Fibroblast of mammary gland (primary cell): Measurements from ENCODE around the gene RAB5B.
A peak's percentile ranks its signal among the peaks of the same experiment; 100 is the strongest.
"Not testable (repeated sequence)": the region's sequence is repeated elsewhere in the genome, so short reads cannot be mapped to it uniquely, and the experiment has no call there.

Experiments used
- DNase-seq: peaks from one replicate; pipeline ENCODE4 v3.0.0-alpha.2; 2010; ENCODE audit warnings: low read depth
- H3K4me3 ChIP-seq: 2 replicates; pipeline ENCODE4 v1.5.1; 2011; ENCODE audit warnings: low read depth, mild to moderate bottlenecking, low read length, moderate library complexity; ENCODE audit not compliant: control insufficient read depth
- TF ChIP-seq, protein P1 (sequence below): conservative IDR thresholded peaks from 2 replicates; pipeline ENCODE4 v1.5.1; 2011; ENCODE audit warnings: low read depth, low read length, inconsistent platforms; ENCODE audit not compliant: control insufficient read depth, insufficient read depth

The RAB5B gene

DNA sequence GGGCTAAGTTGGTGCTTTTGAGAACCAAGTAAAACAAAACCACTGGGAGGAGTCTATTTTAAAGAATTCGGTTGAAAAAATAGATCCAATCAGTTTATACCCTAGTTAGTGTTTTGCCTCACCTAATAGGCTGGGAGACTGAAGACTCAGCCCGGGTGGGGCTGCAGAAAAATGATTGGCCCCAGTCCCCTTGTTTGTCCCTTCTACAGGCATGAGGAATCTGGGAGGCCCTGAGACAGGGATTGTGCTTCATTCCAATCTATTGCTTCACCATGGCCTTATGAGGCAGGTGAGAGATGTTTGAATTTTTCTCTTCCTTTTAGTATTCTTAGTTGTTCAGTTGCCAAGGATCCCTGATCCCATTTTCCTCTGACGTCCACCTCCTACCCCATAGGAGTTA, 1.8 kb upstream of the RAB5B start:
- TF ChIP-seq, protein P1, sequence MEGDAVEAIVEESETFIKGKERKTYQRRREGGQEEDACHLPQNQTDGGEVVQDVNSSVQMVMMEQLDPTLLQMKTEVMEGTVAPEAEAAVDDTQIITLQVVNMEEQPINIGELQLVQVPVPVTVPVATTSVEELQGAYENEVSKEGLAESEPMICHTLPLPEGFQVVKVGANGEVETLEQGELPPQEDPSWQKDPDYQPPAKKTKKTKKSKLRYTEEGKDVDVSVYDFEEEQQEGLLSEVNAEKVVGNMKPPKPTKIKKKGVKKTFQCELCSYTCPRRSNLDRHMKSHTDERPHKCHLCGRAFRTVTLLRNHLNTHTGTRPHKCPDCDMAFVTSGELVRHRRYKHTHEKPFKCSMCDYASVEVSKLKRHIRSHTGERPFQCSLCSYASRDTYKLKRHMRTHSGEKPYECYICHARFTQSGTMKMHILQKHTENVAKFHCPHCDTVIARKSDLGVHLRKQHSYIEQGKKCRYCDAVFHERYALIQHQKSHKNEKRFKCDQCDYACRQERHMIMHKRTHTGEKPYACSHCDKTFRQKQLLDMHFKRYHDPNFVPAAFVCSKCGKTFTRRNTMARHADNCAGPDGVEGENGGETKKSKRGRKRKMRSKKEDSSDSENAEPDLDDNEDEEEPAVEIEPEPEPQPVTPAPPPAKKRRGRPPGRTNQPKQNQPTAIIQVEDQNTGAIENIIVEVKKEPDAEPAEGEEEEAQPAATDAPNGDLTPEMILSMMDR = no peak
- no peak overlapping the region for H3K4me3 ChIP-seq
- peak; percentile 69 for DNase-seq

DNA sequence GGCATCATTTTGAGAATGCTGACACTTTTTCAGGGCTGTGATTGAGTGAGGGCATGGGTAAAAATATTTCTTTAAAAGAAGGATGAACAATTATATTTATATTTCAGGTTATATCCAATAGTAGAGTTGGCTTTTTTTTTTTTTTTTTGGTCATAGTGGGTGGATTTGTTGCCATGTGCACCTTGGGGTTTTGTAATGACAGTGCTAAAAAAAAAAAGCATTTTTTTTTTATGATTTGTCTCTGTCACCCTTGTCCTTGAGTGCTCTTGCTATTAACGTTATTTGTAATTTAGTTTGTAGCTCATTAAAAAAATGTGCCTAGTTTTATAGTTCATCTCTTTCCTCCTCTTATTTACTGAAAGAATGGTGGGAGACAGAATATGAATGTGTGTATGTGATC, 1.4 kb upstream of the RAB5B start:
- no peak for DNase-seq
- TF ChIP-seq, protein P1 = no peak
- H3K4me3 ChIP-seq = peak overlapping the region; percentile 72

DNA sequence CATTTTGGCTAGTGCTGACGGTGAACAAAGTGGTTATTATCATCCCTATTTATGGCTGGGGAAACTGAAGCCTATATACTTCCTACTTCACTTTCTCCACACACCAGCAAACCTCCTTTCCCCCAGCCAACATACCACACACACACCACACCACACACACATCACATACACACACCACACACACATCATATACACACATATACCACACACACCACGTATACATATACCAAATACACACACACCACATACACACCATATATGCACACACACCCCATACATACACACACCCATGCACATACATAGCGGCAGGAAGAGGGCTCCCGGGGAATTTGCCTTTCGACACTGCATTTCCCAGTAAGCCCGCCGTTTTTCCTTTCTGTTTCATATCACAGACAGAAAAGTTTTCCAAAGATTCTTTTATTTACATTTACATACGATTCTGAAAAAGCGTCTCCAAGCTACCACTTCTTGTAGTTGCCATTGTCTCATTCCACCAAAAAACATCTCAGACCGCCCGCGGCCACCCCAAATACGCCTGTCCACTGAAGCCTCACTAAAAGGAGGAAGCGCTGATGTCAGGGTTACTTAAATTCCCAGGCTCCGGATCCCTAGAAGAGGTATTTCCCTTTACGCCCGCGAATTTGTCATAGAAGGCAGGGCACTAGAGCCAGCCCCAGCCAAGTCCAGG, 823 bp upstream of the RAB5B start:
- H3K4me3 ChIP-seq = peak overlapping the region; percentile 72
- no peak for DNase-seq
- TF ChIP-seq, protein P1 = no peak

DNA sequence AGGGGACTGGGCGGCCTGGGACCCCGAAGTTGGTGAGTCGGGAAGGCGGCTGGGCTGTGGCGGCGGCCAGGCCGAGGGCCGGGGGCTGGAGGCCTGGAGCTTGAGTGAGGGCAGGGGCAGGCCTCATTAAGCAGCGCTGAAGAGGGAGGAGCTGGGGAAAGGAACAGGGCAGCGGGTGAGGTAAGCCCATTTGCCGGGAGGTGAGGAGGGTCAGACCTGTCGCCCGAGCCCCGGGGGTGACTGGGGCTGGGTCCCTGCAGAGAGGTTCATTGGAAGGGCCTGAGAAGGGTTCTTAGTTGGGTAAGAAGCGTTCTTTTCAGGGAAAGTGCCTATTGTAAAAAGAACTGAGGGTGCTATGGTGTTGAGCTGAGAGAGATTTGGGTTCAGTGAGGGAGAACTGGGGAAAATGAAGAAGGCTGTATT, 441 bp downstream of the RAB5B start:
- TF ChIP-seq, protein P1 = no peak
- peak; percentile 49 for DNase-seq
- H3K4me3 ChIP-seq = peak overlapping the region; percentile 93

DNA sequence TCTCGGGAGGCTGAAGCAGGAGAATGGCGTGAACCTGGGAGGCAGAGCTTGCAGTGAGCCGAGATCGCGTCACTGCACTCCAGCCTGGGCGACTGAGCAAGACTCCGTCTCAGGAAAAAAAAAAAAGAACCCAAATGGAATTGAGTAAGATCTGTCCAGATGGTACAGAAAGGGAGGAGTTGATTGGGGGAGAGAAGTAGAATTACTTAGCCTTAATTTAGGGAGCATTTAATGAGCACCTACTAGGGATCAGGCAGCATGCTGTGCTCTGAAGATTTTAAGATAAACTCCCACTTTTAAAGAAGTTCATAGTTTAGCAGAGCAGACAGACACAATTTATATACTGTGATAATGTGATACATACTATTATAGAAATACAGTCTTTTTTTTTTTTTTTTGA, 4.5 kb downstream of the RAB5B start:
- DNase-seq = no peak
- no peak overlapping the region for H3K4me3 ChIP-seq
- TF ChIP-seq, protein P1 = no peak

DNA sequence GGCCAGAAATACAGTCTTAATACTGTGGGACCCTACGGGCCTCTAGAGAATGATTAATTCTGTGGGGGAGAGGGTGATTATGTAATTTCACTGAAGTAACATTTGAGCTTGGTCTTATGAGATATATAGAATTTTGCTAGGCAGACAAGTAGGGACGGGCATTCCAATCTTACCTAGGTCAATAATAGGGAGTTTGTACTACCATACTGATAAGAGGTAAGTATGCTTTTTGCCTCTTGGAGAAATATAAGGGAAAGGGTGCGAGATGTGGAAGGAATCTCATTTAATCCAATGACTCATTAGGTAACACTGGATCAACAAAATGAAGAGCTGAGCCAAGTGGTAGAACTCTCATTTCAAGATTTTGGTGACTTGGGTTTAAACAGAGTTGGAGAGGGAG, 5.2 kb downstream of the RAB5B start:
- H3K4me3 ChIP-seq = no peak overlapping the region
- DNase-seq = no peak
- TF ChIP-seq, protein P1 = no peak

DNA sequence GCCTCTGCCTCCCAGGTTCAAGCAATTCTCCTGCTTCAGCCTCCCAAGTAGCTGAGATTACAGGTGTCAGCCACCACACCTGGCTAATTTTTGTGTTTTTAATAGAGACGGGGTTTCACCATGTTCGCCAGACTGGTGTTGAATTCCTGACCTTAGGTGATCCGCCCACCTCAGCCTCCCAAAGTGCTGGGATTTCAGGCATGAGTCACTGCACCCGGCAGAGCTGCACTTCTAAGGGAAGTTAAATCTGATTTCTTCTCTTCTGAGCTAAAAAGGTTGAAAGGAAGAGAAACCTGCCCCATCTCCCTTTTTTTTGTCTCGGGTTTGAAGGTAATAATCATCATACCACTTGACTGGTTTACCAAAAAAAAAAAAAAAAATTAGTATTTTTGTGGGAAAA, 8.0 kb downstream of the RAB5B start:
- DNase-seq = peak; percentile 24
- H3K4me3 ChIP-seq = not testable (repeated sequence)
